Measurements from ENCODE around the gene TMEM131.

Gene TMEM131

GRCh38 chr2:97983134-97983533, 12.6 kb downstream of the TMEM131 start:
- no peak overlapping the region for H3K4me3 ChIP-seq (ENCODE audit: low read depth, low read length)
- TF ChIP-seq CTCF (IDR thresholded peaks at IDR 0.05; ENCODE audit: low read depth, low read length), result no peak
- no peak for DNase-seq (ENCODE audit: low read depth, low spot score)
- in situ Hi-C loops (cut with HindIII; ENCODE audit: low sequenced_read_pairs), result no loop called here

- in situ Hi-C loops (cut with HindIII; ENCODE audit: low sequenced_read_pairs), result no loop called here
- H3K4me3 ChIP-seq (ENCODE audit: low read depth, low read length), result no peak overlapping the region
- DNase-seq (ENCODE audit: low read depth, low spot score), result no peak
- no peak for TF ChIP-seq CTCF (IDR thresholded peaks at IDR 0.05; ENCODE audit: low read depth, low read length)
Measured at GRCh38 chr2:97982621-97983020, 13.1 kb downstream of the TMEM131 start.

GRCh38 chr2:97981961-97982360, 13.8 kb downstream of the TMEM131 start:
- in situ Hi-C loops (cut with HindIII; ENCODE audit: low sequenced_read_pairs), result no loop called here
- DNase-seq (ENCODE audit: low read depth, low spot score), result no peak
- H3K4me3 ChIP-seq (ENCODE audit: low read depth, low read length), result no peak overlapping the region
- TF ChIP-seq CTCF (IDR thresholded peaks at IDR 0.05; ENCODE audit: low read depth, low read length), result no peak

GRCh38 chr2:97979904-97980303, 15.8 kb downstream of the TMEM131 start:
- TF ChIP-seq CTCF (IDR thresholded peaks at IDR 0.05; ENCODE audit: low read depth, low read length), result no peak
- no peak overlapping the region for H3K4me3 ChIP-seq (ENCODE audit: low read depth, low read length)
- in situ Hi-C loops (cut with HindIII; ENCODE audit: low sequenced_read_pairs), result no loop called here
- no peak for DNase-seq (ENCODE audit: low read depth, low spot score)

GRCh38 chr2:97974471-97974870, 21.3 kb downstream of the TMEM131 start:
- no peak for DNase-seq (ENCODE audit: low read depth, low spot score)
- in situ Hi-C loops (cut with HindIII; ENCODE audit: low sequenced_read_pairs), result no loop called here
- H3K4me3 ChIP-seq (ENCODE audit: low read depth, low read length), result no peak overlapping the region
- TF ChIP-seq CTCF (IDR thresholded peaks at IDR 0.05; ENCODE audit: low read depth, low read length), result no peak

- DNase-seq (ENCODE audit: low read depth, low spot score), result no peak
- in situ Hi-C loops (cut with HindIII; ENCODE audit: low sequenced_read_pairs), result no loop called here
- TF ChIP-seq CTCF (IDR thresholded peaks at IDR 0.05; ENCODE audit: low read depth, low read length), result no peak
- H3K4me3 ChIP-seq (ENCODE audit: low read depth, low read length), result no peak overlapping the region
Measured at GRCh38 chr2:97970293-97971060, 25.3 kb downstream of the TMEM131 start.

Measured in astrocyte of the spinal cord (primary cell).